ENCODE measurements around the gene SLC18A2.
A peak's percentile ranks its signal among the peaks of the same experiment; 100 is the strongest.

Gene SLC18A2

DNA sequence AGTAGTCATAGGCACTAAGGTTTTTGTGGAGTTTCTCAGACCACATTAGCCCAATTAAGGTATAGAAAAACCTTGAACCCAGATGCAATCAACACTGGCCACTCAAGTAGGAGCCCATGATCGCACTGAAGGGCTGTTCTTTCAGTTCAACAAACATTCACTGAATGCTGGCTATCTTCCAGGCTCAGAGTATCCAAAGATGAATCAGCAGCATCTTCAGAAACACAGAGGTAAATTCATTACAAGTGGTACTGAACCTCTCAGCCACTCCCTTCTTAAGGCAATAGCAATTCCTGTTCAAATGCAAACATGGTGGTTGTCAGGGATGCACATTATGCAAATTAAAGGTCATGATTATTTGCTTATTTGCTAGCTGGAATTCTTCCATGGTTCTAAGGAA is 26.5 kb upstream of the SLC18A2 start:
- no peak overlapping the region for H3K4me3 ChIP-seq (replicated peaks in 1 of 2; ENCODE audit: low read depth in 2 of 2, low read length in 2 of 2)
- DNase-seq (ENCODE audit: low read depth in 2 of 2): peak in 1 of 2 donors; percentile 29
- TF ChIP-seq, protein P1, sequence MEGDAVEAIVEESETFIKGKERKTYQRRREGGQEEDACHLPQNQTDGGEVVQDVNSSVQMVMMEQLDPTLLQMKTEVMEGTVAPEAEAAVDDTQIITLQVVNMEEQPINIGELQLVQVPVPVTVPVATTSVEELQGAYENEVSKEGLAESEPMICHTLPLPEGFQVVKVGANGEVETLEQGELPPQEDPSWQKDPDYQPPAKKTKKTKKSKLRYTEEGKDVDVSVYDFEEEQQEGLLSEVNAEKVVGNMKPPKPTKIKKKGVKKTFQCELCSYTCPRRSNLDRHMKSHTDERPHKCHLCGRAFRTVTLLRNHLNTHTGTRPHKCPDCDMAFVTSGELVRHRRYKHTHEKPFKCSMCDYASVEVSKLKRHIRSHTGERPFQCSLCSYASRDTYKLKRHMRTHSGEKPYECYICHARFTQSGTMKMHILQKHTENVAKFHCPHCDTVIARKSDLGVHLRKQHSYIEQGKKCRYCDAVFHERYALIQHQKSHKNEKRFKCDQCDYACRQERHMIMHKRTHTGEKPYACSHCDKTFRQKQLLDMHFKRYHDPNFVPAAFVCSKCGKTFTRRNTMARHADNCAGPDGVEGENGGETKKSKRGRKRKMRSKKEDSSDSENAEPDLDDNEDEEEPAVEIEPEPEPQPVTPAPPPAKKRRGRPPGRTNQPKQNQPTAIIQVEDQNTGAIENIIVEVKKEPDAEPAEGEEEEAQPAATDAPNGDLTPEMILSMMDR (IDR thresholded peaks at IDR 0.05; ENCODE audit: low read depth, low read length): no peak

DNA sequence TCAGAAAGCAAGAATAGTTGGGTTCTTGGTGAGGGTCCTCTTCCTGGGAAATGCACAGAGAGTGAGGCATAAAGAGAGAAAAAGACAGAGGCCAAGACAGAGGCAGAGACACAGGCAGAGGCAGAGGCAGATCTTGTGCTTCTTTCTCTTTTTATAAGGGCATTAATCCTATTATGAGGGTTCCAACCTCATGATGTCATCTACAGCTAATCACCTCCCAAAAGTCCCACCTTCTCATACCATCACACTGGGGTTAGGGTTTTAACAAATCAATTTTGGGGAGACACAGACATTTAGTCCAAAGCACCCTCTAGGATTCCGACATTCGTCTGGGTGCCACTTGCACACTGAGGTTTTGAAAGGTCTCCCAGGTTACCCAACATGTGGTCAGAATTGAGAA is 25.8 kb upstream of the SLC18A2 start:
- DNase-seq (ENCODE audit: low read depth in 2 of 2): no peak
- H3K4me3 ChIP-seq (replicated peaks in 1 of 2; ENCODE audit: low read depth in 2 of 2, low read length in 2 of 2): no peak overlapping the region
- TF ChIP-seq, protein P1 (IDR thresholded peaks at IDR 0.05; ENCODE audit: low read depth, low read length): no peak

DNA sequence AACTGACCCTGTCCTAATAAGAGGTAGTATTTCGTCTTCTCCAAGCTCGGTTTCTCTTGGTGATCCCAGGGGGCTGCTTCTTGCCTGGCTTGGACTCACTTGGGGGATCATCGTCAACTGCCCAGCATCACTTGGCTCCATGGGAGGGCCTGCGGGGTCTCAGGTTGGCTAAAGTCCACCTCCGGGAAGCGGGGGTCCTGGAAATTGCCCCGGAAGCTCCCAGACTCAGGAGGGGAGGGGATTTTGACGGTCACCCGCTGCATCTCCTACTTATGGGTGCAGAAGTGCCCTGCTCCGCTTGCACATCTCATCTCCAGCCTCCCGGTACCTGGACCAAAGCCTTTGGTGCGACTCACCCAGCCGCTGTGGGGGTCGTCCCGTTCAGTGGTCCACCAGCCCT is 24.9 kb upstream of the SLC18A2 start:
- DNase-seq (ENCODE audit: low read depth in 2 of 2): no peak
- TF ChIP-seq, protein P1 (IDR thresholded peaks at IDR 0.05; ENCODE audit: low read depth, low read length): no peak
- no peak overlapping the region for H3K4me3 ChIP-seq (replicated peaks in 1 of 2; ENCODE audit: low read depth in 2 of 2, low read length in 2 of 2)

DNA sequence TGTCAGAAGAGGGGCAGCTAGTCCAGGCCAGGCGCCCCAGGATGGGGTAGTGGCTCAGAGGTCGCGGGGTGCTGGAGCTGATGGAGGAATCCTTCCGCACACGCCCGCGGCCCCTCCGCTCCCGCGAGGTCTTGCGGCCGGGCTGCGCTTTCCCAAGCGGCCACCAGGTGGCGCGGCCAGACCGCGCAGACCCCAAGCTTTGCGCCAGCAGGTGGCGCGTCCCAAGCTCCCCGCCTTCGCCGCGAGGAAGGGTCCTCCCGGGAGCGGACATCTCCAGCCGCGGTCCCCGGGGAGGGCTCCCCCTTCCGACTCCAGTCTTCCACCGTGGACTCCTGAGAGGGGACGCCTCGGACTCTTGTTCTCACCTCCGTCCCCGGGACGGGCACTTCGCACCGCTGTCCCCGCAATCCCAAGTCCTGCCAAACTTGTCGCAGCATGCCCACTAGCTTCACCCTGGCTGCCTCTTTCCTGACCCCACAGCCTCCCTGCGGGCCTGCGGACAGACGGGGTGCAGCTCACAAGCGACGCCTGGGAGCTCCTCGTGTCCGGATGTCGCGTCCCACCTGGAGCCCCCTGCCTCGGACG is 24.2 kb upstream of the SLC18A2 start:
- H3K4me3 ChIP-seq (replicated peaks in 1 of 2; ENCODE audit: low read depth in 2 of 2, low read length in 2 of 2): peak overlapping the region; percentile 56 to 63
- TF ChIP-seq, protein P1 (IDR thresholded peaks at IDR 0.05; ENCODE audit: low read depth, low read length): peak; percentile 84
- peak; percentile 55 to 75 for DNase-seq (ENCODE audit: low read depth in 2 of 2)

DNA sequence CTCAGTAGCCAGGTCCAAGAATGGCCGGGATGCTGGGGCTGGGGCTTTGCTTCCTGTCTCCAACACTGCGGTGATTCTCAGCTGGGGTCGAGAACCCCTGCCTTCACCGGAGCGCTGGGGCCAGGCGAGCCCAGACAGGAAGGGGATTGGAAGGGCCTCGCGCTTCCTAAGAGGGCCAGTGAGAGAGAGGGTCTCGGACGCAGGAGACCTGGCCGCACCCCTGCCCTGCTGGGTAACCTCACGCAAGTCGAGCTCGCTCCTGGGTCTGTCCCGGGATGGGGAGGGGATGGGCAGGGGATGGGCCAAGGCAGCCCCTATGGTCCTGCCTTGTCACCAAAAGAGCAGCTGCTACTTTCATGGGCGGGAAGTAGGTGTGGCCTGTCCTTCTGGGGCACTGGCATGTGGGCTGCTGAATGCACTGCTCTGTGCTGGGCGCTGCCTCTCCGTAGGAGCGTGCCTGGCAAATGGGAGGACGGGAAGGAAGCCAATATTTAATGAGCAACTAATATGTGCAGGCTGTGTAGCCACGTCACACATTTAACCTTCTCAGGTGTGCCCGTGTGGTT is 23.6 kb upstream of the SLC18A2 start:
- TF ChIP-seq, protein P1 (IDR thresholded peaks at IDR 0.05; ENCODE audit: low read depth, low read length): no peak
- peak overlapping the region; percentile 56 to 63 for H3K4me3 ChIP-seq (replicated peaks in 1 of 2; ENCODE audit: low read depth in 2 of 2, low read length in 2 of 2)
- peak in 1 of 2 donors; percentile 6 for DNase-seq (ENCODE audit: low read depth in 2 of 2)

DNA sequence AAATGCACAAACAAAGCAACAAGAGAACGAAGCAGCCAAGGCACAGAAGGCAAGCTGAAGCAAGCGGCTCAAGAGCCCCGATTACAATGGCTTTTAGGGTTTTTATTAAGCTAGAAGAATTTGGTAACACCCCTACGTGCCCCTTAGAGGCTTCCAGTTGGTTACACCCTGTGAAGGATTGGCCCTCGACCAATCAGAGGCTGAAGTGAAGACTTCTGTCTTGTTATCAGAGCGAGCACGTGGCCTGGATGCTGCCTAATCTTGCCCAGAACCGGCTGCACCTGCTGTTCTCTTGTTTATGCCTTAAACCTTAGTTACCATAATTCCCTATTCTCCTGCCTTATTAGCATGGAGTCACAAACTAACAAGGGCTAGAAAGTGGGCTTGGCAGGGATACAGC is 22.3 kb upstream of the SLC18A2 start:
- TF ChIP-seq, protein P1 (IDR thresholded peaks at IDR 0.05; ENCODE audit: low read depth, low read length): no peak
- H3K4me3 ChIP-seq (replicated peaks in 1 of 2; ENCODE audit: low read depth in 2 of 2, low read length in 2 of 2): no peak overlapping the region
- no peak for DNase-seq (ENCODE audit: low read depth in 2 of 2)

Data from cardiac fibroblast (primary cell).